ELF-1 (cell line): Measurements from ENCODE around the gene RILPL1.
A peak's percentile ranks its signal among the peaks of the same experiment; 100 is the strongest.
"Not testable (repeated sequence)": the region's sequence is repeated elsewhere in the genome, so short reads cannot be mapped to it uniquely, and the experiment has no call there.

Experiments
- DNase-seq: peaks from one replicate; pipeline ENCODE4 v3.0.0-alpha.2; 2016; ENCODE audit warnings: low read depth, low spot score

RILPL1 gene

DNA sequence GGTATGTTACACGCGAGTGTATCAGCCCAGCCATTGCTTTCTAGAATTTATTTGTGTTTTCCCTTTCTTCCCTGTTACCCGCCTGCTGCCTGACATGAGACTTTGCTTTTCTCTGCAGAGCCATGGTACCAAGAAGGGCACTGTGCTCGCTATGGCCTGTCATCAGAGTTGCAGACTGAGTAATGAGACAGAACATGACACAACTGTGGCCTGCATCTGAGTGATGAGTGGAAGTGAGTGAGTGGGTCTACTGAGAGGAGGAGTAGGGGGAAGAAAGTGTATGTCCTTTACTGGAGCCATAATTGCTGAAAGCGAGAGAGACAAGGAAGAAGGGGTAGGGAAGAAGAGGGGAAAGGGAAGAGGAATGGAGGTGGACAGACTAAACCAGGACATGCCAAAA lies 2.9 kb downstream of the RILPL1 start:
- no peak for DNase-seq

DNA sequence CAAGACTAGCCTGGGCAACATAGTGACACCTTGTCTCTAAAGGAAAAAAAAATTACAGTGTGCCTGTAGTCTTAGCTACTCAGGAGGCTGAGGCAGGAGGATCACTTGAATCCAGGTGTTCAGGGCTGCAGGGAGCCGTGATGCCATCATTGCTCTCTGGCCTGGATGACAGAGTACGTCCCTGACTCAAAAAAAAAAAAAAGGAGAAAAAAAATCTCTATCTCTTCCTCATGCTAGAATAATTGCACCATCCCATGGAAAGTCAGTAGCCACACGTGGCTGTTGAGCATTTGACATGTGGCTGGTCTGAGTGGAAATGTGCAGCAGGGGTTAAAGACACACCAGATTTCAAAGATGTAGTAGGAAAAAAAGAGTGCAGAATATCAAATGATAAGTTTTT lies 3.8 kb downstream of the RILPL1 start:
- no peak for DNase-seq

DNA sequence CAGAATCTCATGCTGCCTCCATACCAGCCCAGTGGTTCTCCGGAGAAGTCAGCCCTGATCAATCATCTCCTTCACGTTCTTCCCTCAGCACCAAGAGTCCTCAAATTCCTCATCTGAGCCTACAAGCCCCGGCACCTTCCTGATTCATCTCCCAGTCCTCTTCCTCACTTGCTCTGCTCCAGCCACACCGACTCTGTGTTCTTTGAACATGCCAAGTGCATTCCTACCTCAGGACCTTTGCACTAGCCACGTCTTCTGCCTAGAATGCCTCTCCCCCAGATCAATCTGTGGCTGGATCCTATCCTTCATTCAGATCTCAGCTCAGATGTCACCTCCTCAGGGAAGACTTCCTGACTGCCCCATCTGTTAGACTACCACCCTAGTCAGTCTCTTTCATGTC lies 4.7 kb downstream of the RILPL1 start:
- no peak for DNase-seq

DNA sequence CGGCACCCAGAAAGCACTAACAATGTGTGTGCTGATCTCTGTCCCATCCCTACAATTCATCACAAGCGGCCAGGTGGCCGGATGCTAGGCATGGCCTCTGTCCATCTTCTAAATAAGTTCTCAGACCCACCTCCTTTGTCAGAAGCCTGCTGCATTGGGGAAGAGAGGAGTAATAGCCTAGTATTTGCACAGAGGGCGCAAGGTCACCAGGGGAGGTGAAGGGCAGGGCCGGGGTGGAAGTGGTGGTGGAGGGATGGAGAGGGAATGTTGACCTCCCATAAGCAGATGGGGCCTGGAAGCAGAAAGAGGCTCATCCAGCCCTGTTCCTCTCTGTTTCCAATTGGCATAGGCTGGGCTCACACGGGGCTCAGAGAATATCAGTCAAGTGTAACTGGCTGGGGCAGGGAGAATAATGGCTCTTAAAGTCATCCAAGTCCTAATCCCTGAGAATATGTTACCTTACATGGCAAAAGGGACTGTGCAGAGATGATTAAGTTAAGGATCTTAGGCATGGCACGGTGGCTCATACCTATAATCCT lies 6.9 kb downstream of the RILPL1 start:
- DNase-seq = no peak

DNA sequence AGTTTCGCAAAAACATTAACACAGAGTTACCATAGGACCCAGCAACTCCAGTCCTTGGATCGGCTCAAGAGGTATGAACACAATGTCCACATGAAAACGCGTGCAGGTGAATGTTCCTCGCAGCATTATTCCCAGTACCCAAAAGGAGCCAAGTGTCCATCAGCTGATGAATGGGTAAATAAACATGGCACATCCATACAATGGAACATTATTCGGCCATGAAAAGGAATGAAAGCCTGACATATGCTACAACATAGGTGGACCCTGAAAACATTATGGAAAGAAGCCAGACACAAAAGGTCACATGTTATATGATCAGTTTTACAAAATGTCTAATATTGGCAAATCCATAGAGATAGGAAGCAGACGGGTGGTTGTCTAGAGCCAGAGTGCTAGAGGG lies 9.1 kb downstream of the RILPL1 start:
- DNase-seq = no peak

DNA sequence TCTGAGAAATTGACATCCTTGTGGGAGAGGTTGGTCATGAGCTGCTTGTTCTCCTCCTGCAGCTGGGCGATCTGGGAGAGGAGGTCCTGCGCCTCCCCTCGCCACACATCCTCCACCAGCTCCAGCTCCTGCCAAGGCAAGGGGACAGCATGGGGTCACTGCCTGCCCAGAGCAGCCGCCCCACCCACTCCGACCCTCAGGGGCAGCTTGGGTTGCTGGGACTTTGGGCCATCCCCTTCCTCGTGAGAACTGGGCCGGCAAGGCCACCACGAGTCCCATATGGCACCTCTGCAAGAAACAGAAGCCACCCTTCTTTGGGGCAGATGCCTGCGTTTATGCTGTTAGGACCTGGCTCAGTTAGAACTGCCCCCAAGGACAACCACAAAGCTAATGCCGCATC lies 10.0 kb downstream of the RILPL1 start:
- DNase-seq = no peak

DNA sequence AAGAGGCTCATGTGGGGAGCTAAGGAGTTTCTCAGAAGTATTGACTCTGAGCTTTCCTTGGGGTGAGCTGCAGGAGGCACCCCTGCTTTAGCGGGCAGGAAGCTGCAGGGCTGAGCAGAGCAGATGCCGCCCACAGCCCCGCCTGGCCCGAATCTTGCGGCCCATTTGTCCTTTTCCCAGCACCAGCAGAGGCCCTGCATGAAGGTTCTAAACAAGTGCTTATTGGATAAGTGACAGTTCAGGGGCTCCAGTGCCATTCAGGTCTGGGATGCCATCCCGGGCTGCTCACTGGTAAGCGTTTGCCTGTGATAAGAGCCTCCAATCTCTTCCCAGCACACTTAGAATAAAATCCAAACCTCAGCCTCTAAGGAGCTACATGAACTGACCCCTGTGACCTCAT lies 11.4 kb downstream of the RILPL1 start:
- no peak for DNase-seq

DNA sequence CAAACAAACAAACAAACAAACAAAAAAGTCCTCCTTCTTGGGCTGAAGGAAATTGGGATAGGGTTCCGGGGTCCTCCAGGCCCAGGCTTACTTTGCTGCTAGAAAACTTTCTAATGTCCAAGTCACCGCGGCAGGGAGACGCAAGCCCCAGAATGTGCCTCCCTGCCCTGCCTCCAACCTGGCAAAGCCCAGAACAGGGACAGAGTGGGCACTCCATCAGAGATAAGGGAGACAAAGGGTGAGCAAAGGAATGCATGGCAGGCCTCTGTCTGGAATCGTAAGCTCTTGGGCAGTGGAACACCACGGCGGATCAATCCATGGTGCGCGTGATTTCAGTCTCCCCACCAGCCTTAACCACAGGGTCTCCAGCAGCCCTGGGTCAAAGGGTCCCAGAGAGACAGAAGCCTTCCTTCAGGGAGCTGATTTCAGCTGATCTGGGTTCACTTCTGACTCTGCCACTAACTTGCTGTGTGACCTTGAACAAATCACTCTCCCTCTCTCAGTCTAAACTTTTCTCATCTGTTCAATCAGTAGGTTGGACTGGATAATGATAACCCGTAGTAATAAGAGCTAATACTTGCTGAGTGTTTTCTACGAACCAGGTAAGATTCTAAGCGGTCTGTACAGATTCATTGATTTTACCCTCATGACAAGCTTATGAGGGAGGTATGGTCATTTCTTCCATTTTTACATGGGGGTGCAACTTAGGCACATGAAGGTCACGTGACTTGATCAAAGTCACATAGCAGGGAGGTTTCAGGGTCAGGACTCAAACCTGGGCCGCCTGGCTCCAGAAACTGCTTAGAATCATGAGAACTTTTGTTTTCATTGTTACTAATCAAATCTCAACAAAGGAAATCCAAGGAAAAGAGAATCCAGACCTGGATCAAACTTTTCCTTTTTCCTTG lies 12.7 kb downstream of the RILPL1 start:
- no peak for DNase-seq

DNA sequence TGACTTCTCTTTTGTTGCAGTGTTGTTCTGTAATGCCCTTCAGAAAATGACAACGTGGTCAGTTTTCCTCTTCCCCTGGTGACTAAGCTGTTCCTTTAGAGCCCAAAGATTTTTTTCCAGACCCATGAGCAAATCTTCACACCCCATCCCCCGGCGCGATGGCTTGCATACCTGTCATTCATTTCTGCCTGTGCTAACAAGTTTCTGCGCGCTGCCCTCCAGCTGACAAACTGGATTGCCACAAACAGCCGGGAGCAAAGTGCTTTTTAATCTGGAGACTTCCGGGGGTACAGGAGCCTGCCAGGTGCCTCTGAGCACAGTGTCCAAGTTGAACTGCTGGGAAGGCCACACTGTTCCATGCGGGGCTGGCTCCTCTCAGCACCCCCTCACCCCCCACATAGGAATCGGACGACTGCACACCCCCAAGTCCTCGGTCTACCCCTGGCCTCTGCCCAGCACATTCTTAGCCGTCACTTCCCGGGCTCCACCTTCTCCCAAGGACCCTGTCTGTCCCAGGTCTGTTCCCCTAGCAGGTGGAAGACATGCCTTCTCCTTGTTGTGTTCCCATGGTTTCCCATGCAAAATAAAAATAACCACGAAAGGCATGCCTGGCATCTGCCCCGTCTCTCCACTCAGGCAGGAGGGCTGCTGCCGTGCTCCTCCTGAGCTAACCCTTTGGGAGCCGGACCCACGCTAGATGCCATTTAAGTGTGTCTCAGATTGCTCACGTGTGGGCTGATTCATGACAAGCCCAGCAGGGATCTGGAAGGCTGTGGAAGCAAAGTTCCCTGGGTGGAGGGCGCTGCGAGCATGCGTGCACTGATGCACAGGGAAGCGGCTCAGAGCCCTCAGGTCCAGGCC lies 14.1 kb downstream of the RILPL1 start:
- DNase-seq = peak; percentile 67

DNA sequence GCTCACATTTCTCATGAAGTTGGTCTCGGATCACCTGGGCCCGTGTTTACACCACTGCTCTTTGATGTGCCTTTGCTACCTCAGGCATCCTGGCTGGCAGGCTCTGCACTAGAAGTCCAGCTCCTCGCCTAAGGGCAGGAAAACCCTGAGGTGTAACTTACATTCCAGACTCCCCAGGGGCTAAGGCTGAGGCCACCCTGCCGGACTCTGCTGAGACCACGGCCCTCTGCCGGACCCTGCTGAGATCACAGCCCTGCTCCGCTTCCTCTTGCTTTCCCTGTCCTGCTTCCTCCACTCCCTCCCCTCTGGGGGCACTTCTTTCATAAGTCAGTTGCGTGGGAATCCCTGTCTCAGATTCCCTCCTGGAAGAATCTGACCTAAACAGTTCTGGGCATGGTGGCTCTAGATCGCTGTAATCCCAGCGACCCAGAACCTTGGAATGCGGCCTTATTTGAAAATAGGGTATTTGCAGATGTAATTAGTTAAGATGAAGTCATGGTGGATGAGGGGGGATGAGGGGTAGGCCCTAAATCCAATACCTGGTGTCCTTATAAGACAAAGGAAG lies 17.2 kb downstream of the RILPL1 start:
- peak; percentile 95 for DNase-seq

DNA sequence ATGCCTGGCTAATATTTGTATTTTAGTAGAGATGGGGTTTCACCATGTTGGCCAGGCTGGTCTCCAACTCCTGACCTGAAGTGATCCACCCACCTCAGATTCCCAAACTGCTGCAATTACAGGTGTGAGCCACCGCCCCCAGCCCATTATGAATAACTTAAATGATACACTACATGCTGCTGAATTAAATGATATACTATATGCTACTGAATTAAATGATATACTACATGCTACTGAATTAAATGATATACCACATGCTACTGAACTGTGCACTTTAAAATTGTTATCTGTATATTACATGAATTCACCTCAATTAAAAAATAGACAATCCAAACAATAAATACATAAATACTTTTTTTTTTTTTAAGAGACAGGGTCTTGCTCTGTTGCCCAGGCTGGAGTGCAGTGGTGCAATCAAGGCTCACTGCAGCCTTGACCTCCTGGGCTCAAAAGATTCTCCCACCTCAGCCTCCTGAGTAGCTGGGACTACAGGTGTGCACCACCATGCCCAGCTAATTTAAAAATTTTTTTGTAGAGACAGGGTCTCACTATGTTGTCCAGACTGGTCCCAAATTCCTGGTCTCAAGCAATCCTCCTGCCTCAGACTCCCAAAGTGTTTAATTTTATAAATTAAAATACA lies 18.8 kb downstream of the RILPL1 start:
- DNase-seq = not testable (repeated sequence)

DNA sequence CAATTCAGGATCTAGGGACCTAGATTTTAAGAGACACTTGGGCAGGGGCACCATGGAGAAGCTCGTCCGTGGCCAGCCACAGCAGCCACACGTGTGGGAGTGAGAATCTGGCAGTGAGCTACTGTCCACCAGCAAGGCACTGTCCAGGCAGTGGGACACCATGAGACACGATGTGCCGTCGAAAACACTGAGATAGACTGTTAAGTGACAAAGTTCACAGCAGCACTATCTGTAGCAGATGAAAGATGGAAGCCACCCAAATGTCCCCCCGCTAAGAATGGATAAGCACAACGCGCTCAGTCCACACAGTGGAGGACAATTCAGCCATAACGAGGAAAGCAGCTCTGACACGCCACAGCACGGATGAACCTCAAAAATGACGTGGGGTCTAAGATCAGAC lies 19.7 kb downstream of the RILPL1 start:
- no peak for DNase-seq

DNA sequence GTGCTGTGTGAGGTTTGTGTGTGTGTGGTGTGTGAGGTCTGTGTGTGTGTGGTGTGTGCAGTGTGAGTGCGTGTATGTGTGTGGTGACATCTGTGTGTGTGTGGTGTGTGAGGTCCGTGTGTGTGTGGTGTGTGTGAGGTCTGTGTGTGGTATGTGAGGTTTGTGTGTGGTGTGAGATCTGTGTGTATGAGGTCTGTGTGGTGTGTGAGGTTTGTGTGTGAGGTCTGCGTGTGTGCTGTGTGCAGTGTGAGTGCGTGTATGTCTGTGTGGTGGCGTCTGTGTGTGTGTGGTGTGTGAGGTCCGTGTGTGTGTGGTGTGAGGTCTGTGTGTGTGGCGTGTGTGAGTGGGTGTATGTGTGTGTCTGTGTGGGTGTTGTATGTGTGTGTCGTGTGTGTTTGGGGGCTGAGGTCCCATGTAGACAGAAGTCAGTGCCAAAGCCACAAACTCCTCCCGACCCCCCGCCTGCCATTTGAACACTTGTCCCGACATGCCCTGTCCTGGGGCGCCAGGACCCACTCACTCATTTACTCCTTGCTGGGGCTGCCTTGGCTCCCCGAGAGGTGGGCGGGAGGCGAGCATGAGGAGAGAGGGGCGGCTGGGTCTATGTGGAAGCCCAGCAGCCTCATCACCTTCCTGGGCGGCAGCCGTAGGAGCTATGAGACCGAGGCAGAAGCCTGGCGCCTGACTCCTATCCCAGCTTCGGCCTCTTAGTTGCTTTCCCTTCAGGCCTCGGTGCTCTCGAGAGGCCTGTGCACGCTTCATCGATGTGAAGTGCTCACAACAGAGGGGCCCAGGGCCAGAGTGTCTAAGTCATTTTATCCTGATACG lies 20.5 kb downstream of the RILPL1 start:
- DNase-seq = peak; percentile 20

DNA sequence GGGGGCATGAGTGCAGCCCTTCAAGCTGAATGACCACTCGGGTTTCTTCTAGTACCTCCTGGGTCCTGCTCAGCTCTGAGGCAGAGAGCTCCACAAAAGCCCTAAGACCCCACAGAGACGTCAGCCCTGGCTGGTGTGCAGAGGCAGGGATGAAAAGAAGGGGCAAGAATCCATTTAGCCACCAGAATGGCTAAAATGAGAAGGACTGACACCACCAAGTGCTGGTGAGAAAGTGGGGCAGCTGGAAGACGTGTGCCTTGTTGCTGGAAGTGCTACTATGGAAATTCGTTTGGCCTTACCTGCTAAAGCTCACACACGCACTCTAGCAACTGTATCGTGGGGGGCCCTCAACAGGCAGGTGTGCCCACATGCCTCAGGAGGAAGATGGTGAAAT lies 26.7 kb downstream of the RILPL1 start:
- DNase-seq = no peak

DNA sequence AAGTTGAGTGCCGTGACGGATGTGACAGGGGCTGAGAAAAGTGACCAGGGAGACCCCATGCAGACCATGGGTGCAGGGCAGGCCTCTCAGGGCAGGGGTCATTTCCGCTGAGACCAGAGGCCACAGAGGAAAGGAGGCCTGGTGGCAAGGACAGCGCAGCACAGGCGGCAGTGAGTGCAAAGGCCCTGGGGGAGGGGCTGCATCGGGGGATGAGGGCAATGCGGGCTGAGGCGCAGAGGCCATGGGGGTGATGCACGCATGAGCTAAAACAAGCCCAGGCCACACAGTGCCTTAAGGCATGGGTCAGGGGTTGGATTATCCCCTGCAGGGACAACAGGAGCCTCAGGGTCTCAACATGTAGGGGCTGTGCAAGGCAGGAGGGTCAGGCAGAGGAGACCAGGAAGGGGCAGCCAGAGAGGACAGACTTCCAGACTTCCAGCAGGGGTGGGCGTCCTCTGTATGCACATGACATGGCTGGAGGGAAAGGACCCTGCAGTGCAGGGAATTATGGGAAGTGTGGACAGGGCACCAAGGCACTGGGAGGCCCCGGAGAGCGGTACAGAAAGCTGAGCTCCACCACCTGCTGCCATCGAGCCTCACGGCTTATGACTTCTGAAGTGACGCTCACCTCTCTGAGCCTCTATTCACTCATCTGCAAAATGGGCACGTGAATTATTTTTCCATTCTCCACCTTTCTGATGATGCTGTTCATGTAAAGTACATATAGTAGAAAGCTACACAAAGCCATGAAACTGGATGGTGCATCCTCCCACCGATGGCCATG lies 27.3 kb downstream of the RILPL1 start:
- no peak for DNase-seq

DNA sequence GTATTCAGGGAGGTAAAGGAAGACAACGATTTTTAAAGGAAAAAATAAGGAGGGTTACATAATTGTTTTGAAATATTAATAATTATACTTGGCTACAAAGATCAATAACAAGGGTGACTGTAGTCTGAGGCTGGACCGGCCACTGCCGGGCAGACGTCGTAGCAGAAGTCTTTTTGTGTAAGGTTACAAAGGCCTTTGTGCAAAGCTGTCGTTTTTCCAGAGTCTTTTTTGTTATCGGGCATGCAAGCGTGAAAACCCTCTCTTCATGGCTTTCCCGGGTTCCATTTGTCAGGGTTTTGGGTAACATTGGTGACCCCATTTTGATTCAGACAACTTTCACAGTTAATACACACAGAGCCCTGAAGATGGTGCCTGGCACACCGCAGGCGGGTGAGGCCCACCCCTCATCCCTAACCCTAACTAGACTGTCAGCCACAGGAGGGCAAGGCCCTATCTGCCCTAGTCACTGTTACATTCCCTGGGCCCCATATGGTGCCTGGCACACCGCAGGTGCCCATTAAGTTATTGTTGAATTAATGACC lies 31.3 kb downstream of the RILPL1 start:
- no peak for DNase-seq

DNA sequence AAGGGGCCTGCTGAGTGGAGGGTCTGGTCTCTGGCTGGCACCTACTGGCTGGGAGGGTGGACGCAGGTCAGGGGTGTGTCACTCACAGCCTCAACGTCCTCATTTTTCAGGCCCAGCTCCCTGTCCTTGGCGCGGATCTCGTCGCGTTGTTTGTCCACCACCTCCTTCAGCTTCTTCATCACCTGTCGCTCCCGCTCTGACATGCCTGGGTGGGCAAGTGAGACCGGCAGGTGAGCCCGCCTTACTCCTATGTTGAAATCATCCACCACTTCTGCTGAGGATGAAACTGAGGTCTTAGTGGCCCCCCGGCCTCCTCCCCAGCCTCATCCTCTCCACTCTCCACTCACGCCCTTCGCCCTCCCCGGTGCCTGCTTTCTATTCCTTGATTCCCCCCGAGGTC lies 34.2 kb downstream of the RILPL1 start:
- DNase-seq = no peak

DNA sequence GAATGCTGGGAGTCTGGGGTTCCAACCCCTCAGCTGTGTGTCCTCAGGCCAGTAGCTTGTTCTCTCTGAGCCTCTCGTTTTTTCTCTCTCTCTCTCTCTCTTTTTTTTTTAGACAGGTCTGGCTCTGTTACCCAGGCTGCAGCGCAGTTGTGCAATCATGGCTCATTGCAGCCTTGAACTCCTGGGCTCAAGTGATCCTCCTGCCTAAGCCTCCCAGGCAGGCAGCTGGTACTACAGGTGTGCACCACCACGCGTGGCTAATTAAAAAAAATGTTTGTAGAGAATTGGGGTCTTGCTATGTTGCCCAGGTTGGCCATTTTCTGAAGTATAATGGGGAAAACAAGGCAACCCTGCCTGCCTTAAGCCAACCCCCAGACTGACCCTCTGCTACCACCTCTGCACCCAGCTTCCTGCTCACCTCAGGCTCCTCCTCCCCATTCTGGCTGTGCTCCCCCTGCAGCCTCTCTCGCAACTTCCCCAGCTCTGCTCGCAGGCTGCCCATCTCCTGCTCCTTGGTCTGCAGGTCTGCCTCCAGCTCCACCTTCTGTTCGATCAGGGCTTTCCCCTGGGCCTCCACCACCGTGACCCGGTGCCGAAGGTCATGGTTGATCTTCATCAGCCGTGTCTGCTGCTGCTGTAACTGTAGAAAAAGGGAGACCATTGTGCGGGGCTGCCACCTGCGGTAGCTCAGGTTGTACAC lies 35.2 kb downstream of the RILPL1 start:
- peak; percentile 21 for DNase-seq

DNA sequence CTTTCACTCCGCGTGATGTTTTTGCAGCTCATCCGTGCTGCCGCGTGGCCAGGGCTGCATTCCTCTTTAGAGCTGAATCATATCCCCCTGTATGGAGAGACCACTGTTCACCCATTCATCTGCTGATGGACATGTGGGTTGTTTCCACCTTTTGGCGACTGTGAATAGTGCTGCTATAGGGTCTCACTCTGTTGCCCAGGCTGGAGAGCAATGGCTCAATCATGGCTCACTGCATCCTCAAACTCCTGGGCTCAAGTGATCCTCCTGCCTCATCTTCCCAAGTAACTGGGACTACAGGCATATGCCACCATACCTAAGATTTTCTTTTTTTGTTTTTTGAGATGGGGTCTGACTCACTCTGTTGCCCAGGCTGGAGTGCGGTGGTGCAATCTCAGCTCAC lies 36.5 kb downstream of the RILPL1 start:
- DNase-seq = no peak
